CD14-positive monocyte (primary cell): ENCODE results near the gene CSNK1D. TPM values are rescaled to one million over a fixed set of nuclear protein-coding genes. Genes with fewer than 3 reads are reported as not detected.

Source experiments
- DNase-seq, 3 donors: peaks; one replicate each; pipeline ENCODE4 v3.0.0-alpha.2; 2011 to 2022
- H2AFZ ChIP-seq: 2 replicates; pipeline ENCODE4 v1.6.0; 2012; ENCODE audit warnings: mild to moderate bottlenecking, low read depth, low read length, inconsistent platforms; ENCODE audit not compliant: insufficient read depth, poor library complexity, severe bottlenecking
- H3K27ac ChIP-seq, 2 donors: 1 replicate in 1 of 2; 2 replicates in 1 of 2; pipeline ENCODE4 v1.5.1; 2012 to 2013; ENCODE audit warnings: low read length in 2 of 2, control low read depth in 1 of 2, inconsistent platforms in 1 of 2, low read depth in 1 of 2, mild to moderate bottlenecking in 1 of 2
- H3K27me3 ChIP-seq, 2 donors: one replicate each; pipeline versions ENCODE4 v1.6.0 to v1.6.1; 2011 to 2013; ENCODE audit warnings: low read length in 2 of 2; ENCODE audit not compliant: control insufficient read depth in 2 of 2, insufficient read depth in 2 of 2
- H3K36me3 ChIP-seq, 2 donors: replicated peaks in 1 of 2; 1 replicate in 1 of 2; 2 replicates in 1 of 2; pipeline versions ENCODE4 v1.5.1 to v1.6.1; 2012 to 2013; ENCODE audit warnings: low read length in 2 of 2, control low read depth in 1 of 2, inconsistent platforms in 1 of 2, mild to moderate bottlenecking in 1 of 2; ENCODE audit not compliant: insufficient read depth in 2 of 2, control insufficient read depth in 1 of 2
- H3K4me1 ChIP-seq, 2 donors: 1 replicate in 1 of 2; 2 replicates in 1 of 2; pipeline versions ENCODE4 v1.5.1 to v1.6.1; 2012 to 2013; ENCODE audit warnings: low read length in 2 of 2, control low read depth in 1 of 2, inconsistent platforms in 1 of 2, mild to moderate bottlenecking in 1 of 2, moderate library complexity in 1 of 2; ENCODE audit not compliant: insufficient read depth in 2 of 2, control insufficient read depth in 1 of 2
- H3K4me2 ChIP-seq: replicated peaks from 2 replicates; pipeline ENCODE3; 2012; ENCODE audit warnings: low read length, moderate library complexity, mild to moderate bottlenecking; ENCODE audit not compliant: poor library complexity, severe bottlenecking; ENCODE audit errors: extremely low read depth
- H3K4me3 ChIP-seq, 3 experiments: fragments of 200-600 bp in 1 of 3; sonication (generic) in 1 of 3; replicated peaks in 1 of 3; 1 replicate in 2 of 3; 2 replicates in 1 of 3; pipeline ENCODE4 v1.5.1; 2011 to 2013; ENCODE audit warnings: low read length in 3 of 3, mild to moderate bottlenecking in 3 of 3, control low read depth in 2 of 3, low read depth in 2 of 3, inconsistent platforms in 1 of 3, moderate library complexity in 1 of 3
- H3K79me2 ChIP-seq: 2 replicates; pipeline ENCODE4 v1.6.0; 2012; ENCODE audit warnings: mild to moderate bottlenecking, control low read depth, inconsistent platforms, low read length, moderate library complexity; ENCODE audit not compliant: insufficient read depth
- H3K9ac ChIP-seq: 2 replicates; pipeline ENCODE4 v1.6.0; 2017; ENCODE audit warnings: low read length, mild to moderate bottlenecking; ENCODE audit not compliant: insufficient read depth, poor library complexity, severe bottlenecking
- H3K9me3 ChIP-seq, 2 donors: replicated peaks in 1 of 2; 1 replicate in 1 of 2; 2 replicates in 1 of 2; pipeline versions ENCODE4 v1.5.1 to v1.6.1; 2012 to 2013; ENCODE audit warnings: low read length in 2 of 2, control low read depth in 1 of 2; ENCODE audit not compliant: control insufficient read depth in 1 of 2, insufficient read depth in 1 of 2
- H4K20me1 ChIP-seq: 2 replicates; pipeline ENCODE4 v1.6.0; 2012; ENCODE audit warnings: mild to moderate bottlenecking, low read length, control low read depth, moderate library complexity; ENCODE audit not compliant: insufficient read depth
- H3K27ac Mint-ChIP-seq, 7 donors: one replicate each; pipeline ENCODE4 v1.8.0; 2020; ENCODE audit warnings: mild to moderate bottlenecking in 7 of 7, mixed read lengths in 7 of 7, moderate library complexity in 6 of 7, inconsistent platforms in 2 of 7
- H3K27me3 Mint-ChIP-seq, 3 donors: one replicate each; pipeline ENCODE4 v1.8.0; 2021 to 2022; ENCODE audit warnings: low read depth in 3 of 3, mild to moderate bottlenecking in 3 of 3, mixed read lengths in 3 of 3, moderate library complexity in 3 of 3, inconsistent platforms in 1 of 3
- H3K36me3 Mint-ChIP-seq, 2 donors: one replicate each; pipeline ENCODE4 v1.8.0; 2020; ENCODE audit warnings: mixed read lengths in 2 of 2, inconsistent platforms in 1 of 2, mild to moderate bottlenecking in 1 of 2
- H3K4me1 Mint-ChIP-seq: one replicate; pipeline ENCODE4 v1.8.0; 2020; ENCODE audit warnings: mild to moderate bottlenecking, mixed read lengths
- H3K4me3 Mint-ChIP-seq, 2 donors: one replicate each; pipeline ENCODE4 v1.8.0; 2020; ENCODE audit warnings: mild to moderate bottlenecking in 2 of 2, mixed read lengths in 2 of 2, moderate library complexity in 1 of 2
- H3K9me3 Mint-ChIP-seq, 7 donors: one replicate each; pipeline ENCODE4 v1.8.0; 2020 to 2022; ENCODE audit warnings: mixed read lengths in 7 of 7, mild to moderate bottlenecking in 6 of 7, moderate library complexity in 6 of 7, inconsistent platforms in 2 of 7
- WGBS: methylation state at CpG from one replicate; pipeline ENCODE4 v1.1.5; 2013; ENCODE audit warnings: missing lambda C conversion rate; ENCODE audit not compliant: insufficient coverage; 5-methylcytosine and 5-hydroxymethylcytosine counted together
- intact Hi-C, 2 donors: fragments of 100-400 bp; cut with micrococcal nuclease; formaldehyde crosslinking; loops; one replicate each; pipeline versions ENCODE4 v1.15.0 to v1.15.1; 2023
- polyA plus RNA-seq, 3 donors: library from polyadenylated mRNA; depleted of rRNA in 1 of 3; unstranded in 2 of 3; stranded (reverse) in 1 of 3; fragments of 300-500 nt in 2 of 3; fragments of >200 nt in 1 of 3; fragmentation: Illumina TruSeq in 2 of 3; gene quantifications; 1 replicate in 2 of 3; 2 replicates in 1 of 3; pipeline ENCODE4 v1.2.3, GENCODE V29; 2012 to 2021
- TF ChIP-seq, protein P1 (sequence below): fragments of 200-600 bp; IDR thresholded peaks from one replicate; pipeline ENCODE4 v1.8.0; 2022; ENCODE audit warnings: antibody characterized with exemption, mild to moderate bottlenecking

Gene CSNK1D
- polyA plus RNA-seq, 3 donors: 47.0 to 299 (median 60.9) TPM

- Histone ChIP-seq H3K4me2 (no peak overlapping the region), H3K27ac (no peak overlapping the region), H3K4me1 (peaks cover 0 to 7% of the 10 kb centered on the region in 2 donors), H3K79me2 (no peaks in the 10 kb centered on the region), H4K20me1 (no peaks in the 10 kb centered on the region), H3K9ac (no peak overlapping the region), H3K27me3 (peaks cover 5 to 40% of the 10 kb centered on the region in 2 donors), H3K36me3 (no peaks in the 10 kb centered on the region), H3K4me3 (no peak overlapping the region), H3K9me3 (no peaks in the 10 kb centered on the region), H2AFZ (no peak overlapping the region)
- WGBS: 75% methylated on average over 15 of the region's 26 CpGs
- Mint-ChIP-seq H3K9me3 (peaks cover 0 to 5% (median 2%) of the 10 kb centered on the region in 7 donors), H3K4me1 (peaks cover 20% of the 10 kb centered on the region), H3K27ac (peak overlapping the region in 1 of 7 donors; percentile 25), H3K27me3 (peaks cover 41 to 71% (median 52%) of the 10 kb centered on the region in 3 donors), H3K36me3 (no peaks in the 10 kb centered on the region), H3K4me3 (peak overlapping the region in 1 of 2 donors; percentile 35)
- TF ChIP-seq, protein P1, sequence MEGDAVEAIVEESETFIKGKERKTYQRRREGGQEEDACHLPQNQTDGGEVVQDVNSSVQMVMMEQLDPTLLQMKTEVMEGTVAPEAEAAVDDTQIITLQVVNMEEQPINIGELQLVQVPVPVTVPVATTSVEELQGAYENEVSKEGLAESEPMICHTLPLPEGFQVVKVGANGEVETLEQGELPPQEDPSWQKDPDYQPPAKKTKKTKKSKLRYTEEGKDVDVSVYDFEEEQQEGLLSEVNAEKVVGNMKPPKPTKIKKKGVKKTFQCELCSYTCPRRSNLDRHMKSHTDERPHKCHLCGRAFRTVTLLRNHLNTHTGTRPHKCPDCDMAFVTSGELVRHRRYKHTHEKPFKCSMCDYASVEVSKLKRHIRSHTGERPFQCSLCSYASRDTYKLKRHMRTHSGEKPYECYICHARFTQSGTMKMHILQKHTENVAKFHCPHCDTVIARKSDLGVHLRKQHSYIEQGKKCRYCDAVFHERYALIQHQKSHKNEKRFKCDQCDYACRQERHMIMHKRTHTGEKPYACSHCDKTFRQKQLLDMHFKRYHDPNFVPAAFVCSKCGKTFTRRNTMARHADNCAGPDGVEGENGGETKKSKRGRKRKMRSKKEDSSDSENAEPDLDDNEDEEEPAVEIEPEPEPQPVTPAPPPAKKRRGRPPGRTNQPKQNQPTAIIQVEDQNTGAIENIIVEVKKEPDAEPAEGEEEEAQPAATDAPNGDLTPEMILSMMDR: no peak
- intact Hi-C loops: no loop called here
- DNase-seq: no peak
Measured at GRCh38 chr17:82303944-82304808, 30.7 kb upstream of the CSNK1D start.

DNA sequence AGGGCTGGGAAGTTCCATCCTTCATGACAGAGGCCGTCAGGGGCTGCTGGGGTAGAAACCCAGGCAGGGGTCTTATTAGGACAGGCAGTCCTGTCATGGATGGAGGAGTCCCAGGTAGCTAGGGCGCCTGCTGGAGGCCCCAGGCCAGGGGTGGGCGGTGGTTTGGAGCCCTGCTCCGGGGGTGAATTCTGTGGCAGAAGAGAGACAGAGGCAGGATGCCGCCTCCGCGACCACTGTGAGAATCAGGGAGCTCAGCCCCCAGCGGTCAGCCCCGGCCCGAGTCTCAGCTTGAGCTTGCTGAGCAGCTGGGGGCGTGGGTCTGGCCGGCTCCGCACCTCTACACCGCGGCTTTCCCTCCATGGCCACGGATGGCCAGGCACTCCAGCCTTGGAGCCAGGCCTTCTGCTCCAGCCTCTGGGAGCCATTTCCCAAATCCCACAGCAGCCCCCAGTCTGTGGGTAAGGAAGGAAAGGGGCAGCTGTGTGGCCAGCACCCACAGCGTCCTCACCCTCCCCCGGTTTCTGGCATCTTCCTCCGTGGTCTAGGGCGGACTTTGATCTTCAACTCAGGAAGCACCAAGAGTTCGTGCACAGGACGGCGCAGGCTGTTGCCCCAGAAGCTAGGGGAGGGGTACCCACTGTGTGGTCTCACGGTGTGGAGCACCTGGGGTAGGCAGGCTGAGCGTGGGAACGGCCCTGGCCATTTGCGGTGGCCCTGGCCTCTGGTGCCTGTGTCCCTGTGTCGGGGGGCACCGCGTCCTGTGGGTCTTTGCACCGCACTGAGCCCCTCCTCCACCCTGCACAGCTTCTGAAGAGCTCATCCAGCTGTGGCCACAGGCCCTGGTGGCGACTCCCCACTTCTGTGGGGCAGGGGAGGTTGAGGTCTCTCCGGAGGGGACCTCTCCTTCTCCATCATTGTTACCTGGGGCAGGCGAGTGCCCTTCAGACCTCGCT lies 29.8 kb upstream of the CSNK1D start:
- Histone ChIP-seq H3K36me3 (no peaks in the 10 kb centered on the region), H4K20me1 (no peaks in the 10 kb centered on the region), H3K4me2 (no peak overlapping the region), H3K27me3 (peaks cover 5 to 40% of the 10 kb centered on the region in 2 donors), H3K9me3 (no peaks in the 10 kb centered on the region), H2AFZ (no peak overlapping the region), H3K4me1 (peaks cover 8 to 13% of the 10 kb centered on the region in 2 donors), H3K27ac (no peak overlapping the region), H3K4me3 (no peak overlapping the region), H3K9ac (peak overlapping the region; percentile 4), H3K79me2 (no peaks in the 10 kb centered on the region)
- Mint-ChIP-seq H3K36me3 (no peaks in the 10 kb centered on the region), H3K27ac (peak overlapping the region in 2 of 7 donors; percentile 18 to 25), H3K4me1 (peaks cover 29% of the 10 kb centered on the region), H3K4me3 (peak overlapping the region in 1 of 2 donors; percentile 59), H3K9me3 (peaks cover 0 to 5% (median 2%) of the 10 kb centered on the region in 7 donors), H3K27me3 (peaks cover 37 to 70% (median 50%) of the 10 kb centered on the region in 3 donors)
- no peak for DNase-seq
- intact Hi-C loops: no loop called here
- TF ChIP-seq, protein P1: no peak
- WGBS: 34% methylated on average over 26 of the region's 35 CpGs
